NCI-H2081 treated with DMSO at 0.1 percent for 48 hours (cell line): ENCODE measurements around the gene SEC16B.

ENCODE experiments used
- DNase-seq: peaks from one replicate; lab custom pipeline; 2025; lab: John Stamatoyannopoulos, UW

Gene SEC16B

GRCh38 chr1:177912991-177913390, 56.9 kb downstream of the SEC16B start:
- DNase-seq: no peak

GRCh38 chr1:177909416-177909815, 60.4 kb downstream of the SEC16B start:
- DNase-seq: no peak

GRCh38 chr1:177907000-177907399, 62.9 kb downstream of the SEC16B start:
- DNase-seq: no peak

GRCh38 chr1:177905686-177906085, 64.2 kb downstream of the SEC16B start:
- no peak for DNase-seq

GRCh38 chr1:177902266-177902665, 67.6 kb downstream of the SEC16B start:
- no peak for DNase-seq

GRCh38 chr1:177897998-177898654, 71.7 kb downstream of the SEC16B start:
- no peak for DNase-seq

- DNase-seq: no peak
Measured at GRCh38 chr1:177897281-177897997, 72.4 kb downstream of the SEC16B start.
